GM12892 (cell line): Measurements from ENCODE around the gene CACNA1B.

Experiments
- POLR2A ChIP-seq: IDR thresholded peaks from 2 replicates; pipeline ENCODE4 v1.6.1; 2011; ENCODE audit warnings: low read depth, low read length, control low read depth
- POLR2AphosphoS5 ChIP-seq: IDR thresholded peaks from 2 replicates; pipeline ENCODE4 v1.6.1; 2011; ENCODE audit warnings: low read depth, low read length, control low read depth
- TAF1 ChIP-seq: IDR thresholded peaks from 2 replicates; pipeline ENCODE4 v1.6.1; 2011; ENCODE audit warnings: low read depth, mild to moderate bottlenecking, control low read depth, low read length, borderline replicate concordance

DNA sequence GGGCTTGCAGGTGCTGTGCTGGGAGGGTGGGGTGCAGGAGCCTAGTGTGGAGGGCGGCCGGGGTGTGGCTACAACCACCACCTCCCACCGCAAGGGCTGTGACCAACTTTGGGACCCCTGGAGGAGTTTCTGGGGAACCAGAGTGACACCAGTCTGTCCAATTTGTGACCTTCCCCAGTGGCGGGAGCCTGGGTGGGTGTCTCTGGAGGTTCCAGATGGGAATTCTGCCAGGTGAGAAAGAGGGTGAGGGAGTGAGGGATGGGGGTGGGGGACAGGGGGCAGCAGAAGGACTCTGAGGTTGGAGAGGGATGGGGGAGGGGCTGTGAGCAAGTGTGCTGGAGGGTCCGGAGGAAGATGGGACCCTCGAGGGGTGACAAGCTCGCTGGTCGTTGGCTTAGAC, 4.2 kb upstream of the CACNA1B start:
- TF ChIP-seq POLR2AphosphoS5 (no peak), POLR2A (no peak), TAF1 (no peak)
